ENCODE data around the gene ZNF630.
A peak's percentile ranks its signal among the peaks of the same experiment; 100 is the strongest.
"Not testable (repeated sequence)": the region's sequence is repeated elsewhere in the genome, so short reads cannot be mapped to it uniquely, and the experiment has no call there.

ZNF630 gene

DNA sequence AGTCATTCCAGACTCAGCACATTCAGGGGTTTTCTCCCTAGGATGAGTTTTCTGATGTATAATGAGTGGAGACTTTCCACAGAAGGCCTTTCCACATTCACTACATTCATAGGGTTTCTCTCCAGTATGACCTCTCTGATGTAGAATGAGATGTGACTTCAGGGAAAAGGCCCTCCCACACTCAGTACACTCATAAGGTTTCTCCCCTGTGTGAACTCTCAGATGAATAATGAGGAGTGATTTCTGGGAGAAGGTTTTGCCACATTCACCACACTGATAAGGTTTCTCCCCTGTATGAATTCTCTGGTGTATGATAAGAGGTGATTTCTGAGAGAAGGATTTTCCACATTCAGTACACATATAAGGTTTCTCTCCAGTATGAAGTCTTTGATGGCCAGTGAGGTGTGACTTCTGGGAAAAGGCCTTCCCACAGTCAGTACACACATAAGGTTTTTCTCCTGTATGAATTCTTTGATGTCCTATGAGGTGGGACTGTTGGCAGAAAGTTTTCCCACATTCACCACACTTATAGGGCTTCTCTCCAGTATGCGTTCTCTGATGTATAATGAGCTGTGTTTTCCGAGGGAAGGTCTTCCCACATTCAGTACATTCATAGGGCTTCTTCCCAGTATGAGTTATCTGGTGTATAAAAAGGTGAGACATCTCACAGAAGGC lies 12.7 kb downstream of the ZNF630 start:
- H3K4me1 Mint-ChIP-seq (ENCODE audit: low read depth): no peaks in the 10 kb centered on the region
- intact Hi-C loops (cut with micrococcal nuclease): no loop called here
- H3K36me3 Mint-ChIP-seq (ENCODE audit: low read depth): peaks cover 51% of the 10 kb centered on the region
- no peak overlapping the region for H3K27ac Mint-ChIP-seq
- H3K9me3 Mint-ChIP-seq: peaks cover 38% of the 10 kb centered on the region
- no peaks in the 10 kb centered on the region for H3K27me3 Mint-ChIP-seq
- H3K4me3 Mint-ChIP-seq: no peak overlapping the region

GRCh38 chrX:48046846-48047245 lies 24.6 kb downstream of the ZNF630 start:
- H3K36me3 Mint-ChIP-seq (ENCODE audit: low read depth): no peaks in the 10 kb centered on the region
- no peak overlapping the region for H3K27ac Mint-ChIP-seq
- H3K4me3 Mint-ChIP-seq: no peak overlapping the region
- H3K4me1 Mint-ChIP-seq (ENCODE audit: low read depth): no peaks in the 10 kb centered on the region
- no peaks in the 10 kb centered on the region for H3K27me3 Mint-ChIP-seq
- intact Hi-C loops (cut with micrococcal nuclease): no loop called here
- no peaks in the 10 kb centered on the region for H3K9me3 Mint-ChIP-seq

- H3K9me3 Mint-ChIP-seq: no peaks in the 10 kb centered on the region
These were observed 25.8 kb downstream of the ZNF630 start for GRCh38 chrX:48045410-48046311.

GRCh38 chrX:48043056-48043455 lies 28.4 kb downstream of the ZNF630 start:
- no peak overlapping the region for H3K4me3 Mint-ChIP-seq
- no peak overlapping the region for H3K27ac Mint-ChIP-seq
- no peaks in the 10 kb centered on the region for H3K4me1 Mint-ChIP-seq (ENCODE audit: low read depth)
- H3K9me3 Mint-ChIP-seq: no peaks in the 10 kb centered on the region
- intact Hi-C loops (cut with micrococcal nuclease): no loop called here
- H3K27me3 Mint-ChIP-seq: no peaks in the 10 kb centered on the region
- no peaks in the 10 kb centered on the region for H3K36me3 Mint-ChIP-seq (ENCODE audit: low read depth)

More at GRCh38 chrX:48045410-48046311, 25.8 kb downstream of the ZNF630 start:
- Mint-ChIP-seq H3K4me1 (ENCODE audit: low read depth) (no peaks in the 10 kb centered on the region), H3K27ac (no peak overlapping the region), H3K27me3 (no peaks in the 10 kb centered on the region), H3K36me3 (ENCODE audit: low read depth) (no peaks in the 10 kb centered on the region), H3K4me3 (no peak overlapping the region)
- intact Hi-C loops (cut with micrococcal nuclease): no loop called here

DNA sequence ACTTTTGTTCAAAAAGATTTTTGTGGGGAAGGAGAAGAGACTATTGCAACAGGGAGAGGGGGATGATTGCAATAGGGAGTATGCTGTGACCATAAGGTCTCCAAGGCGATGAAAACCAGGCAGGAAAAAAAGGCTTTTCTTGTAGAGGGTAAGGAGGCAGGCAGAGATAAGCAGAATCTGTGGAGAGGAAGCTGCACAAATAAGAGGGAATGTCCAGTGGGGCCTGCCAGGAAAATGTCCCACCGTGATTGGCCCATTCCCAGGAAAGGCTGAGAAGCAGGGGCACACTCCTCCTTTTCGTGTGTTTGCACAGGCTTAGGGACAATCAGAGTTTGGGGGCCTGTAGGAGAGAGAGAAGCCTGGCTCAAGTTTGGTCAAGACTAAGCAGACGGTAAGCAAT lies 35.5 kb downstream of the ZNF630 start:
- H3K27me3 Mint-ChIP-seq: no peaks in the 10 kb centered on the region
- no peaks in the 10 kb centered on the region for H3K4me1 Mint-ChIP-seq (ENCODE audit: low read depth)
- no peak overlapping the region for H3K27ac Mint-ChIP-seq
- intact Hi-C loops (cut with micrococcal nuclease): no loop called here
- no peaks in the 10 kb centered on the region for H3K36me3 Mint-ChIP-seq (ENCODE audit: low read depth)
- no peaks in the 10 kb centered on the region for H3K9me3 Mint-ChIP-seq
- no peak overlapping the region for H3K4me3 Mint-ChIP-seq

DNA sequence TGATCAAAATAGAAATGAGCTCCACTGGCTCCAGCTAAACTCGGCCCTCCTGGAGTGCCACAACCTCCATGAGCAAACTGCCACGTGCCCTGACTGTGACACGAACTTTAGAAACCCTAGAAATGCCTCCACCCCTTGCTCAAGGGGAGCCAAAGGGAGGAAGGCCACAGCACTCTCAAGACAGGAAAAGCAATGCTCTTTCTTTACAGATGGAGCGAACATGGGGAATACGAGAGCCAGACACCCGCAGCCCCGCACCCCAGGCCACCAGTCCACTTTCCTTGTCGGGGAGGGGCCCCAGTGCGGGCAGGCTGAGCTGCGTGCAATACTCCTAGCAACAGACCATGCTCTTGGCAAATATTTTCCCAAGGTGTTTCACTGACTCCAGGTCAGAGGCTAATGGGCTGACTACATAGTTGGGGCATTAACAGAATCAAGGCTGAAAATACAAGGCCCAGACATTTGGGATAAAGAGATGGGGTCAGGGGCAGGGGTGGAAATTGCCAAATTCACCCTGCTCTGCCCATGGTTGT lies 40.7 kb downstream of the ZNF630 start:
- H3K27ac Mint-ChIP-seq; H3K4me3 Mint-ChIP-seq; H3K36me3 Mint-ChIP-seq (ENCODE audit: low read depth); intact Hi-C loops (cut with micrococcal nuclease); H3K9me3 Mint-ChIP-seq; H3K27me3 Mint-ChIP-seq; H3K4me1 Mint-ChIP-seq (ENCODE audit: low read depth): not testable (repeated sequence)

DNA sequence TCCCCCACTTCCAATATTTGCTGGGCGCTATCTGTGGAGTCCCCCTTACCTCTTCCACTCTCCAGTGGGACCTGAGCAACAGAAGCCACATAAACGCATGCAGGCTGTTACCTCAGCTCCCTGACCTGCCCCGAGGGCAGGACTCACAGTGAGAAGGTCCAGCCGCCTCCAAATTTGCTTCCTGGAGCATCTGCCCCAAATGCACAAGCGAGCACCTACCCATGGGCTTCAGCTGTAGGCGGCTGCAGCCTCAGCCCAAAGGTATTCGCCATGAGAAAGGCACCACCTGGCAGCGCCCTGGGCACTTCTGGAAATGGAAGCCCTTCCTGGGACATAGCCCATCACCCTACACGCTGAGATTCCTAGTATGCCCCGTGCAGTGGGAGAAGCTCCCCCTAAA lies 41.2 kb downstream of the ZNF630 start:
- Mint-ChIP-seq H3K27ac (no peak overlapping the region), H3K36me3 (ENCODE audit: low read depth) (no peaks in the 10 kb centered on the region), H3K27me3 (no peaks in the 10 kb centered on the region), H3K4me1 (ENCODE audit: low read depth) (peaks cover 5% of the 10 kb centered on the region), H3K9me3 (no peaks in the 10 kb centered on the region), H3K4me3 (no peak overlapping the region)
- intact Hi-C loops (cut with micrococcal nuclease): no loop called here

GRCh38 chrX:48028091-48028490 lies 43.3 kb downstream of the ZNF630 start:
- Mint-ChIP-seq H3K4me1 (ENCODE audit: low read depth) (peaks cover 5% of the 10 kb centered on the region), H3K36me3 (ENCODE audit: low read depth) (no peaks in the 10 kb centered on the region)

DNA sequence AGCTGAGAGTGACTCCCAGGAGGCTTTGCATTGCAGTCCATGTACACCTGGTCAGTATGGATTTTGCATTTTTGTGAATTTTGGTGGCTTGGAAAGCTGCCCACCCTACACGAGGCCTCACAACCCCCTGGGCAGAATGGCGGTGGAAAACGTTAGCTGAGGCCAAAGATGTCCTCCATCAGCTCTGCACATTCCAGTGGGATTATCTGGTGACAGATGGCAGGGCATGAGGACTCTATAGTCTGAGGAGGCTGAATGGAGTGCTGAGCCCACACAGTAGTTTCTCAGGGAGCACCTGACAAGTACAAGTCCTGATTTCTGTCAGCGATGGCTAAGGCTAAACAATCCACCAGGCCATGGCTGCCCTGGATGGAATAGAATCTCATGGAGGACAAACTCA lies 43.9 kb downstream of the ZNF630 start:
- H3K27me3 Mint-ChIP-seq; H3K4me1 Mint-ChIP-seq (ENCODE audit: low read depth); H3K4me3 Mint-ChIP-seq; H3K27ac Mint-ChIP-seq; H3K9me3 Mint-ChIP-seq; H3K36me3 Mint-ChIP-seq (ENCODE audit: low read depth): not testable (repeated sequence)
- intact Hi-C loops (cut with micrococcal nuclease): loop anchor here (5.0 to 10.0 kb wide), 4 partner anchors 70 to 835 kb away; partner anchors contain the start of genes ARAF, ELK1, UBA1 and UXT

More at GRCh38 chrX:48028091-48028490, 43.3 kb downstream of the ZNF630 start:
- Mint-ChIP-seq H3K27me3 (no peaks in the 10 kb centered on the region), H3K4me3 (no peak overlapping the region), H3K27ac (no peak overlapping the region), H3K9me3 (no peaks in the 10 kb centered on the region)
- intact Hi-C loops (cut with micrococcal nuclease): loop anchor here (5.0 to 10.0 kb wide), 4 partner anchors 71 to 836 kb away; partner anchors contain the start of genes ARAF, ELK1, UBA1 and UXT

DNA sequence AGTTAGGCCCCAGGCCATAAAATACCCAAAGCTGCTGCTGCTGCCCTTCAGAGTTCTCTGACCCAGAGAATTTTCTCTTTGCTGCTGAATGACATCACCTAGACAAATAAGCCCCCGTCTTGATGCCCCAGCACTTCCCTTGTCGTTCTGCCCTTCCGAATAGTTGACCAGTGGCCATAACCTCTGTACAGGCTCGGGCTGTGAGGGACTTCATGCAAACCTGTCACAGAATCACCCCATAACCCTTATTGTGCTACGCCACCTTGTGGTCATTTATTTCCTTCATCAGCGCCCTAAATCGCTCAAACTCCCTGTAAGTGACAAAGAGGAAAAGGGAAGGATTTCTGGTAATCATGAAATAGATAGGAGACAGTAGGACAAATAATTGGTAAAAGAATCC lies 45.9 kb downstream of the ZNF630 start:
- Mint-ChIP-seq H3K27ac (peak overlapping the region; percentile 70), H3K36me3 (ENCODE audit: low read depth) (peaks cover 7% of the 10 kb centered on the region), H3K4me3 (no peak overlapping the region), H3K9me3 (no peaks in the 10 kb centered on the region), H3K27me3 (no peaks in the 10 kb centered on the region), H3K4me1 (ENCODE audit: low read depth) (peaks cover 5% of the 10 kb centered on the region)
- intact Hi-C loops (cut with micrococcal nuclease): loop anchor here (5.0 to 10.0 kb wide), 4 partner anchors 68 to 833 kb away; partner anchors contain the start of genes ARAF, ELK1, UBA1 and UXT

GRCh38 chrX:48022738-48023137 lies 48.7 kb downstream of the ZNF630 start:
- Mint-ChIP-seq H3K27me3 (no peaks in the 10 kb centered on the region), H3K4me3 (no peak overlapping the region), H3K36me3 (ENCODE audit: low read depth) (peaks cover 7% of the 10 kb centered on the region), H3K9me3 (no peaks in the 10 kb centered on the region), H3K4me1 (ENCODE audit: low read depth) (peaks cover 5% of the 10 kb centered on the region), H3K27ac (no peak overlapping the region)
- intact Hi-C loops (cut with micrococcal nuclease): loop anchor here (10.0 kb wide), 2 partner anchors 368 to 458 kb away; partner anchors contain the start of genes ARAF, ELK1 and UXT

DNA sequence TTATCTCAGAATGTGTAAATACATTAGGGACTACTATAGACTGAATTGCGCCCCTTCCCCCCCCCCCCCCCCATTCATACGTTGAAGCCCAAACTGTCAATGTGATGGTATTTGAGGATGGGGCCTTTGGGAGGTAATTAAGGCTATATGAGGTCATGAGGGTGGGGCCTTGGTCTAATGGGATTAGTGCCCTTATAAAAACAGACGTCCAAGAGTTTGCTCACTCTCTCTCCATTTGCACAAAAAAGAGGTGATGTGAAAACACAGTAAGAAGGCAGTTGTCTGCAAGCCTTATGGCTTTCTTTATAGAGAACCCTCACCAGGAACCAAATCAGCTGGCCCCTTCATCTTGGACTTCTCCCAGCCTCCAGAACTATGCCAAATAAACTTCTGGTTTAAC lies 49.3 kb downstream of the ZNF630 start:
- peaks cover 5% of the 10 kb centered on the region for H3K4me1 Mint-ChIP-seq (ENCODE audit: low read depth)
- no peak overlapping the region for H3K27ac Mint-ChIP-seq
- intact Hi-C loops (cut with micrococcal nuclease): loop anchor here (10.0 kb wide), 2 partner anchors 367 to 457 kb away; partner anchors contain the start of genes ARAF, ELK1 and UXT
- no peaks in the 10 kb centered on the region for H3K9me3 Mint-ChIP-seq
- H3K36me3 Mint-ChIP-seq (ENCODE audit: low read depth): peaks cover 7% of the 10 kb centered on the region
- H3K4me3 Mint-ChIP-seq: no peak overlapping the region
- no peaks in the 10 kb centered on the region for H3K27me3 Mint-ChIP-seq

DNA sequence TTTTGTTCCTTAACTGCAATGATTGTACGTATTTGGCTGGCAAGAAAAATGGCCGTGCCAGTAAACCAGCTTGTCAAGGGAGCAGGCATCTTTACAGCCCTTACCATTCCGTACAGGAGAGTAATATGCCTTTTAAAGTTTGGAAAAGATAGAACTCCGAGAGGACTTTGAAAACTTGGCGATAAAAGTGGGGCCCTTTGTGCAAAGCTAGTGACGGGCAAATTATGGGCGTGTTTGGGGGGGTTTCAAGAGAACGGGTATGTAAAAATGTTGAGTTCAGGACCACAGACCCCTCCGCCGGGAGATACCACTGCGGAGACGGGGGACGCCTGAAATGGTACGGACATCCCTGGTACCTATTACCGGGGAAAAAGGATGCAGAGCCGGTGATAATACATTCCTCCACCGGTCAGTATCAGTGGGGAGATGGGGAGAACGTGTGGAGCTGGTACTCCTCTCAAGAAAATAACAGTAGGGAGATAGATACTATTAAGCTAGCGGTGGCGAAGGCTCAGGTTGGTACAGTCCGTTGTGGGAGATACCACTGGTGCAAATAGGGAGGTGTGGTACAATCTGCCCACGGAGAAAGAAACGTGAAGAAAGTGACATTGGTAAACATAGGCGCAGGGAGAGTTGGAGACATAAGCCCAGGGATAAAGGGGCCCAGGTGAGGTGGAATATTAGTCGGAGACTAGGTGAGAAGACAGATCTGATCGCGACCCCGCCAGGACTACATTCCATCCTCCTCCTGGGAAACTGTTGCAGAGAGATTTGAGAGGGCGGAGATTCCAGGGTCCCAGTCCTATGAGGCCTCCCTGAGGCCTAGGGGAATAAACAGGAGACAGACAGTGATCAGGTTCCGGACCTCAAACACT lies 50.2 kb downstream of the ZNF630 start:
- H3K9me3 Mint-ChIP-seq: no peaks in the 10 kb centered on the region
- H3K4me3 Mint-ChIP-seq: peak overlapping the region; percentile 95
- peak overlapping the region; percentile 98 for H3K27ac Mint-ChIP-seq
- H3K4me1 Mint-ChIP-seq (ENCODE audit: low read depth): peaks cover 5% of the 10 kb centered on the region
- intact Hi-C loops (cut with micrococcal nuclease): loop anchor here (2.0 to 10.0 kb wide), 3 partner anchors 184 to 456 kb away; partner anchors contain the start of genes ARAF, ELK1, UXT and ZNF81
- H3K27me3 Mint-ChIP-seq: no peaks in the 10 kb centered on the region
- H3K36me3 Mint-ChIP-seq (ENCODE audit: low read depth): peaks cover 7% of the 10 kb centered on the region
